C4-2B (cell line): ENCODE results near the gene VPS45.

Source experiments
- ZFX ChIP-seq: fragments of 450-650 bp; IDR thresholded peaks from 2 replicates; pipeline ENCODE4 v1.6.1; 2017
- TF ChIP-seq, protein P1 (sequence below): fragments of 450-650 bp; conservative IDR thresholded peaks from 2 replicates; pipeline ENCODE4 v1.5.1; 2017; ENCODE audit warnings: mild to moderate bottlenecking

DNA sequence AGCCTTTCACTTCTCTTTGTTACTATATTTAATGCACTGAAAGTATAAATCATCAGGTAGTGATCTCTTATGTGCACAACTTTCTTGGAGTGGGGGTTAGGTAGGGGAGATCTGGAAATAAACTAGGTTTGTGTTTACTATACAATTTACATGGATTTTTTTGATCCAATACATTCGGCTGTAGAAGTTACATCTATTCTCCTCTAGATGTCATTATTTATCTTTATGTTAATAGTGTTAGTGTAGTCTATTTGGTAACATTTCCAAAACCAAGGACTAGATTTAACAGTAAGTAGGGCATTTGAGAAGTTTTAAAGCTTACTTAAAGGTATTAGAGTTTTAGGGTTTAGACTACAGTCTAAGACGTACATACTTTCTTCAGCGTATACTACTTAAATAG lies 5.4 kb downstream of the VPS45 start:
- TF ChIP-seq, protein P1, sequence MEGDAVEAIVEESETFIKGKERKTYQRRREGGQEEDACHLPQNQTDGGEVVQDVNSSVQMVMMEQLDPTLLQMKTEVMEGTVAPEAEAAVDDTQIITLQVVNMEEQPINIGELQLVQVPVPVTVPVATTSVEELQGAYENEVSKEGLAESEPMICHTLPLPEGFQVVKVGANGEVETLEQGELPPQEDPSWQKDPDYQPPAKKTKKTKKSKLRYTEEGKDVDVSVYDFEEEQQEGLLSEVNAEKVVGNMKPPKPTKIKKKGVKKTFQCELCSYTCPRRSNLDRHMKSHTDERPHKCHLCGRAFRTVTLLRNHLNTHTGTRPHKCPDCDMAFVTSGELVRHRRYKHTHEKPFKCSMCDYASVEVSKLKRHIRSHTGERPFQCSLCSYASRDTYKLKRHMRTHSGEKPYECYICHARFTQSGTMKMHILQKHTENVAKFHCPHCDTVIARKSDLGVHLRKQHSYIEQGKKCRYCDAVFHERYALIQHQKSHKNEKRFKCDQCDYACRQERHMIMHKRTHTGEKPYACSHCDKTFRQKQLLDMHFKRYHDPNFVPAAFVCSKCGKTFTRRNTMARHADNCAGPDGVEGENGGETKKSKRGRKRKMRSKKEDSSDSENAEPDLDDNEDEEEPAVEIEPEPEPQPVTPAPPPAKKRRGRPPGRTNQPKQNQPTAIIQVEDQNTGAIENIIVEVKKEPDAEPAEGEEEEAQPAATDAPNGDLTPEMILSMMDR, result peak; percentile 68
- no peak for TF ChIP-seq ZFX
